ENCODE results near the gene AKT1.
"Not testable (repeated sequence)": the region's sequence is repeated elsewhere in the genome, so short reads cannot be mapped to it uniquely, and the experiment has no call there.

AKT1 gene

DNA sequence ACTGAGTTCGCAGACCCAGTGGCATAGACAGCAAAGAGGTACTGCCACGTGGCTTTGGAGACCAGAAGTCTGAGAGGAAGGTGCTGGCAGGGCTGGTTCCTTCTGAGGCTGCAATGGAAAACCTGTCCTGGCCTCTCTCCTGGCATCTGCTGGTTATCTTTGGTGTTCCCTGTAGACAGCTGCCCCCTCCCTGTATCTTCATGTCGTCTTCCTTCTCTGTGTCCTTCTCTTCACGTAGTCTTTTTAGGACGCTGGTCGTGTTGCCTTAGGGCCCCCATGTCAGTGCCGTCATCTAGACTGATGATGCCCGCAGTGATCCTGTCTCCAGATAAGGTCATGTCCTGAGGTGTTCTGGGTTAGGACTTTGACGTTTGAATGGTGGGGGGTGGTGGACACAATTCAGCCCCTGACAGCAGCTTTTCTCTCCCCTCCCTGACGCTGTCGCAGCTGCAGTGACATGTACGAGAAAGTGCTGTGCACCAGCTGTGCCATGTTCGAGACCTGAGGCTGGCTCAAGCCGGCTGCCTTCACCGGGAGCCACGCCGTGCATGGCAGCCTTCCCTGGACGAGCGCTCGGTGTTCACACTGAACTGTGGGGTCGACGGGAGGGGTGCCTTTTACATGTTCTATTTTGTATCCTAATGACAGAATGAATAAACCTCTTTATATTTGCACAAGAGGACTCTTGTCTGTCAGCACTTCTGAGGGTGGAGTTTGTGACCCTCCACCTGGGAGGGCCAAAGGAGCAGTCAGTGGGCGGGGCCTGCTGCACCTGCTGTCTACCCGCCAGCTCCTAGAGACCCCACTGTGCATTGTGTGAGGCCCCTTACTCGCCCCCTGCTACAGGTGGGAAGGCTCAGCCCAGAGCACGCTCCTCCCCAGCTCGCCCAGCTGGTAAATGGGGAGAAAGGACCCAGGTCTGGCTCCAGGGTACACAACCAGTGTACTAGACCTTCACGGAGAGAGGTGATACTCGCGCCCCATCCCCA is 36.3 kb downstream of the AKT1 start:
- intact Hi-C loops (cut with micrococcal nuclease): no loop called here
- H3K36me3 Mint-ChIP-seq (ENCODE audit: low read depth): peaks cover 80% of the 10 kb centered on the region
- H3K27me3 Mint-ChIP-seq: no peaks in the 10 kb centered on the region
- H3K4me1 Mint-ChIP-seq (ENCODE audit: low read depth): peaks cover 12% of the 10 kb centered on the region
- H3K4me3 Mint-ChIP-seq: no peak overlapping the region
- H3K27ac Mint-ChIP-seq: no peak overlapping the region
- H3K9me3 Mint-ChIP-seq: no peaks in the 10 kb centered on the region

GRCh38 chr14:104757681-104758392 is 37.7 kb downstream of the AKT1 start:
- H3K27me3 Mint-ChIP-seq: no peaks in the 10 kb centered on the region
- no peak overlapping the region for H3K27ac Mint-ChIP-seq
- H3K9me3 Mint-ChIP-seq: no peaks in the 10 kb centered on the region
- H3K4me1 Mint-ChIP-seq (ENCODE audit: low read depth): peaks cover 20% of the 10 kb centered on the region
- peaks cover 94% of the 10 kb centered on the region for H3K36me3 Mint-ChIP-seq (ENCODE audit: low read depth)
- intact Hi-C loops (cut with micrococcal nuclease): no loop called here
- no peak overlapping the region for H3K4me3 Mint-ChIP-seq

GRCh38 chr14:104757238-104757585 is 38.3 kb downstream of the AKT1 start:
- H3K27me3 Mint-ChIP-seq: no peaks in the 10 kb centered on the region
- peaks cover 20% of the 10 kb centered on the region for H3K4me1 Mint-ChIP-seq (ENCODE audit: low read depth)
- peaks cover 91% of the 10 kb centered on the region for H3K36me3 Mint-ChIP-seq (ENCODE audit: low read depth)
- intact Hi-C loops (cut with micrococcal nuclease): no loop called here
- H3K27ac Mint-ChIP-seq: no peak overlapping the region
- H3K9me3 Mint-ChIP-seq: no peaks in the 10 kb centered on the region
- H3K4me3 Mint-ChIP-seq: no peak overlapping the region

- Mint-ChIP-seq H3K36me3 (ENCODE audit: low read depth) (peaks cover 86% of the 10 kb centered on the region), H3K27ac (no peak overlapping the region), H3K4me1 (ENCODE audit: low read depth) (peaks cover 20% of the 10 kb centered on the region)
These were observed 38.9 kb downstream of the AKT1 start for GRCh38 chr14:104756477-104757237.

DNA sequence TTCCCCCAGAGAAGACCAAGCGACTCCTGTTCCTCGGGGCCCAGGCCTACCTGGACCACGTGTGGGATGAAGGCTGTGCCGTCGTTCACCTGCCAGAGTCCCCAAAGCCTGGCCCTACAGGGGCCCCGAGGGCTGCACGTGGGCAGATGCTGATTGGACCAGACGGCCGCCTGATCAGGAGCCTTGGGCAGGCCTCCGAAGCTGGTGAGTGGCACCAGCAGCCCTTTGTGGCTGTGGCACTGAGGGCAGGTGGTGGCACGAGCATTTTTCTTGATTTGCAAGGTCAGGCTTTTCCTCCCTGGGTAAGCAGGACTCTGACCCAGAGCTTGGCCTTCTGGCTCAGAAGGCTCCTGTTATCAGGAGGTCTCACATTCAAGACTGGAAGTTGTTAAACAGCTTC is 39.9 kb downstream of the AKT1 start:
- Mint-ChIP-seq H3K9me3 (no peaks in the 10 kb centered on the region), H3K4me1 (ENCODE audit: low read depth) (peaks cover 20% of the 10 kb centered on the region), H3K27ac (no peak overlapping the region), H3K27me3 (no peaks in the 10 kb centered on the region), H3K4me3 (no peak overlapping the region), H3K36me3 (ENCODE audit: low read depth) (peaks cover 76% of the 10 kb centered on the region)
- intact Hi-C loops (cut with micrococcal nuclease): no loop called here

More at GRCh38 chr14:104756477-104757237, 38.9 kb downstream of the AKT1 start:
- no peak overlapping the region for H3K4me3 Mint-ChIP-seq
- H3K27me3 Mint-ChIP-seq: no peaks in the 10 kb centered on the region
- no peaks in the 10 kb centered on the region for H3K9me3 Mint-ChIP-seq
- intact Hi-C loops (cut with micrococcal nuclease): no loop called here

GRCh38 chr14:104754213-104754851 is 41.2 kb downstream of the AKT1 start:
- intact Hi-C loops (cut with micrococcal nuclease): loop anchor here (5.0 kb wide), 1 partner anchor 268 kb away; the partner anchor contains the start of gene CDCA4
- peak overlapping the region; percentile 98 for H3K4me3 Mint-ChIP-seq
- H3K27ac Mint-ChIP-seq: peak overlapping the region; percentile 97
- peaks cover 63% of the 10 kb centered on the region for H3K36me3 Mint-ChIP-seq (ENCODE audit: low read depth)
- H3K9me3 Mint-ChIP-seq: no peaks in the 10 kb centered on the region
- no peaks in the 10 kb centered on the region for H3K27me3 Mint-ChIP-seq
- peaks cover 20% of the 10 kb centered on the region for H3K4me1 Mint-ChIP-seq (ENCODE audit: low read depth)

DNA sequence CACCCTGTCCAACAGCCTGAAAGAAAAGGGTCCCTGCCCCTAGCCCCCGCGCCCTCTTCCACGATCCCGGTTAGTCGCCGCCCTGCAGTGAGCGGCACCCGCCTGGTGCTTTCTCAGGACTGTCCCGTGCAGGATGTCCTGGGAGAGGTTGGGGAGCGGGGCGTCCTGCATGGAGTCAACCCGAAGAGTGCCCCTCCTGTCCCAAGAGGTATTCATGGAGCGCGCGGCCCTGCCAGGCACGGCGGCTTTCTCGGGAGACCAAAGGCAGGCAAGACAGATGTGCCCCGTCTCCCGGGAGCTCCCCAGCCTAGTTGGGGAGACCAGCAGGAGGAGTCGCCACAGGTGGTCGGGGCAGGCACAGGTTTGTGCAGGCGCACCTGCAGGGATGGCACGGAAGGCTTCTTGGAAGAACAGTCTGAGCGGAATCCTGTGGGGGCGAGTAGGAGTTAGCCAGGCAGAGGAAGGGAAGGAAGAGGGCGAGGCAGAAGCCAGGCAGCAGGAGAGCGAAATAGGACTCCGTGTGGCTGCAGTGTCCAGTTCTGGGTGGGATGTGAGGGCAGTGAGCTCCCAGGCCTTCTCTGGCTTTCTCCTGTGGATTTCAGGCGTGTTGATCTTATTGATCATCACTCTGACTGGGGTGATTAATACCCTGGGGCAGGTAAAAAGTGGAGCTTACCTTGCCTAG is 41.9 kb downstream of the AKT1 start:
- H3K27me3 Mint-ChIP-seq: peaks cover 2% of the 10 kb centered on the region
- intact Hi-C loops (cut with micrococcal nuclease): loop anchor here (1.0 to 5.0 kb wide), 3 partner anchors 29 to 269 kb away; partner anchors contain the start of genes ADSS1 and CDCA4
- peak overlapping the region; percentile 98 for H3K4me3 Mint-ChIP-seq
- no peaks in the 10 kb centered on the region for H3K9me3 Mint-ChIP-seq
- peaks cover 57% of the 10 kb centered on the region for H3K36me3 Mint-ChIP-seq (ENCODE audit: low read depth)
- H3K27ac Mint-ChIP-seq: peak overlapping the region; percentile 97
- peaks cover 20% of the 10 kb centered on the region for H3K4me1 Mint-ChIP-seq (ENCODE audit: low read depth)

DNA sequence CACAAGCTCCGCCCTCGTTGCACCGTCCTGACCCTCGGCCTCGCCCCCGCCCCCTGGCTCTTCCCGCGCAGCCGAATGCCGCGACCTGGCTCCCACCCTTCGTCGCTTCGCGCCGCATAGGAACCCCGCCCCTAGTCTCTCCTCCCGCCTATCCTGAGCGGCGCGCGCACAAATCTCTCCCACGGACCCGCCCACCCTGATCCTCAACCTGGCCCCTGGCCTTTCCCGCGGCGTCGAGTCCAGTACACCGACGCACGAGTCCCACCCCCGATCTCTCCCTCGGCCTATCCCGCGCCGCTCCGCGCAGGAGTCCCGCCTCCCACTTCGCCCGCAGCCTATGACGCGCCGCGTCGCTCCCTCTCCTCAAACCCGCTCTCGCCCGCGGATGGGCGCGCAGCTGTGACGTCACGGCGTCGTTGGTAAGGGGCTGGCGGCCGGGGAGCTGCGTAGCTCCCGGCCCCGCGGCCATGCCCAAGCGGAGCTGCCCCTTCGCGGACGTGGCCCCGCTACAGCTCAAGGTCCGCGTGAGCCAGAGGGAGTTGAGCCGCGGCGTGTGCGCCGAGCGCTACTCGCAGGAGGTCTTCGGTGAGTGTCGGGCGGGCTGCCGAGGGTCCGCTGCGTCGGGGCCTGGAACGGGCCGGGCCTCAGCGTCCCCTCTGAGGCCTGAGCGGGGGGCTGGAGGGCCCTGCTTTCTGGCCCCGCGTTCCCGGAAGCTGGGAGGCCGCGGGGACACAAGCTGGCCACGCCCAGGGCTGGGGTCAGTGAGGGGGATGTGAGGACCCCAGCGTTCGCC is 42.6 kb downstream of the AKT1 start, which contains the start of gene SIVA1:
TSS of gene SIVA1 (plus strand) at position 413 of the 793 bp plus-strand sequence. CDS start at position 468, 55 bp downstream.
- intact Hi-C loops (cut with micrococcal nuclease): loop anchor here (1.0 to 5.0 kb wide), 3 partner anchors 29 to 269 kb away; partner anchors contain the start of genes ADSS1 and CDCA4
- Mint-ChIP-seq H3K9me3 (no peaks in the 10 kb centered on the region), H3K27ac (peak within 1 kb of the TSS; percentile 97), H3K4me1 (ENCODE audit: low read depth) (peaks cover 20% of the 10 kb centered on the region), H3K27me3 (peaks cover 2% of the 10 kb centered on the region), H3K36me3 (ENCODE audit: low read depth) (peaks cover 49% of the 10 kb centered on the region), H3K4me3 (peak within 1 kb of the TSS; percentile 98)

GRCh38 chr14:104752423-104752734 is 43.2 kb downstream of the AKT1 start:
- Mint-ChIP-seq H3K4me1 (ENCODE audit: low read depth) (peaks cover 20% of the 10 kb centered on the region), H3K9me3 (no peaks in the 10 kb centered on the region), H3K36me3 (ENCODE audit: low read depth) (peaks cover 44% of the 10 kb centered on the region), H3K27ac (peak overlapping the region; percentile 97), H3K4me3 (peak overlapping the region; percentile 98), H3K27me3 (peaks cover 2% of the 10 kb centered on the region)
- intact Hi-C loops (cut with micrococcal nuclease): loop anchor here (2.0 to 5.0 kb wide), 2 partner anchors 34 to 270 kb away; partner anchors contain the start of gene CDCA4

DNA sequence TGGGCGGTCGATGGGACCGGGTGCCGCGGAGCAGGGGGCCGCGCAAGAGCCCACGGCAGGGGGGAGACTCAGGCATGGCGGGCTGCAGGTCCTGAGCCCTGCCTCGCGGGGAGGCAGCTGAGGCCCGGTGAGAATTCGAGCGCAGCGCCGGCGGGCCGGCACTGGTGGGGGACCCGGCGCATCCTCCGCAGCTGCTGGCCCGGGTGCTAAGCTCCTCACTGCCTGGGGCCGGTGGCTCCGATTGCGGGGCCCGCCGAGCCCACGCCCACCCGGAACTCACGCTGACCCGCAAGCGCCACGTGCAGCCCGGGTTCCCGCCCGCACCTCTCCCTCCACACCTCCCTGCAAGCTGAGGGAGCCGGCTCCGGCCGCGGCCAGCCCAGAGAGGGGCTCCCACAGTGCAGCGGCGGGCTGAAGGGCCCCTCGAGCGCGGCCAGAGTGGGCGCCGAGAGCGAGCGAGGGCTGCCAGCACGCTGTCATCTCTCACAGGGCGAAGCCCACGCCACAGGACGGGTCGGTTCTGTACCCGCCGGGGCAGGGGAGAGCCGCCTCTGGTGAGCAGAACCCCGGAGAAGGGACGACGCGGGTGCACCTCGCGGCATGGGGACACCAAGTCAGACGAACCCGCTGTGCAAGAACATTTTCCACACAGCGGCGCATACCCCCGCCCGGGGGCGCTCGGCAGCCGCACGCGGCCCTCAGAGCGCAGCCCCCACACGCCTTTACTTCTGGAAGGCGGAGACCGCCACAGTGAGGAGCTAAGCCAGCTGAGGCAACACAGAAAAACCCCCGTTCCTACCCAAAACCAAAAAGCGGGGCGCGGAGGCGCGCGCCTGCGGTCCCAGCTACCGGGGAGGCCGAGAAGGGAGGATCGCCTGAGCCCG is 43.8 kb downstream of the AKT1 start:
- Mint-ChIP-seq H3K4me3 (peak overlapping the region; percentile 98), H3K27me3 (peaks cover 2% of the 10 kb centered on the region), H3K27ac (peak overlapping the region; percentile 97), H3K4me1 (ENCODE audit: low read depth) (peaks cover 20% of the 10 kb centered on the region), H3K9me3 (no peaks in the 10 kb centered on the region), H3K36me3 (ENCODE audit: low read depth) (peaks cover 38% of the 10 kb centered on the region)
- intact Hi-C loops (cut with micrococcal nuclease): loop anchor here (2.0 to 5.0 kb wide), 2 partner anchors 35 to 271 kb away; partner anchors contain the start of gene CDCA4

DNA sequence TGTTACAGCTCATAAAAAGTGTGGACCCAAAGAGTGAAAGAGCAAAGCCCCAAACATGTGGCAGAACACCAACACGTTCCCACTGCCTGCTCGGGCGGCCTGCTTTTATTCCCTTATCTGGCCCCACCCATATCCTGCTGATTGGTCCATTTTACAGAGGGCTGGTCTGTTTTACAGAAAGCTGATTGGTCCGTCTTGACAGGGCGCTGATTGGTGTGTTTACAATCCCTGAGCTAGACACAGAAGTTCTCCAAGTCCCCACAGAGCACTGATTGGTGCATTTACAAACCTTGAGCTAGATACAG is 44.8 kb downstream of the AKT1 start:
- peaks cover 20% of the 10 kb centered on the region for H3K4me1 Mint-ChIP-seq (ENCODE audit: low read depth)
- not testable (repeated sequence) for H3K27me3 Mint-ChIP-seq, H3K9me3 Mint-ChIP-seq, H3K4me3 Mint-ChIP-seq, H3K27ac Mint-ChIP-seq
- H3K36me3 Mint-ChIP-seq (ENCODE audit: low read depth): peaks cover 27% of the 10 kb centered on the region
- intact Hi-C loops (cut with micrococcal nuclease): loop anchor here (5.0 kb wide), 1 partner anchor 272 kb away; the partner anchor contains the start of gene CDCA4

Data from dendritic cell treated with granulocyte-macrophage colony-stimulating factor and Interleukin-4, amounts not matched to agents 40 ng/mL and 50 ng/mL, for 4 days (primary cell).